Liver (tissue), 9 donors: ENCODE results near the gene ATOH8. TPM values are rescaled to one million over a fixed set of nuclear protein-coding genes. Genes with fewer than 3 reads are reported as not detected.

Source experiments
- DNase-seq: peaks from one replicate; pipeline ENCODE4 v3.0.0-alpha.2; 2017; ENCODE audit warnings: low spot score
- H3K27ac ChIP-seq, 2 donors: one replicate each; pipeline ENCODE4 v1.7.0; 2013; ENCODE audit warnings: inconsistent platforms in 2 of 2, low read length in 2 of 2, control low read depth in 1 of 2, low read depth in 1 of 2, mild to moderate bottlenecking in 1 of 2
- H3K27me3 ChIP-seq, 4 donors: one replicate each; pipeline versions ENCODE4 v1.6.1 to v1.7.0; 2013; ENCODE audit warnings: low read length in 3 of 4, inconsistent platforms in 1 of 4, mild to moderate bottlenecking in 1 of 4, moderate library complexity in 1 of 4; ENCODE audit not compliant: control insufficient read depth in 4 of 4, insufficient read depth in 4 of 4
- H3K36me3 ChIP-seq, 4 donors: one replicate each; pipeline versions ENCODE4 v1.6.1 to v1.7.0; 2013; ENCODE audit warnings: low read length in 3 of 4, mild to moderate bottlenecking in 3 of 4, low read depth in 1 of 4, moderate library complexity in 1 of 4; ENCODE audit not compliant: control insufficient read depth in 4 of 4, insufficient read depth in 3 of 4
- H3K4me1 ChIP-seq, 4 donors: one replicate each; pipeline versions ENCODE4 v1.6.1 to v1.7.0; 2013; ENCODE audit warnings: low read length in 3 of 4, mild to moderate bottlenecking in 3 of 4, moderate library complexity in 1 of 4; ENCODE audit not compliant: control insufficient read depth in 4 of 4, insufficient read depth in 4 of 4
- H3K4me3 ChIP-seq, 3 donors: one replicate each; pipeline versions ENCODE4 v1.6.1 to v1.7.0; 2013; ENCODE audit warnings: low read length in 3 of 3, control low read depth in 1 of 3, low read depth in 1 of 3, mild to moderate bottlenecking in 1 of 3
- H3K9ac ChIP-seq, 2 donors: one replicate each; pipeline ENCODE4 v1.7.0; 2013; ENCODE audit warnings: low read length in 2 of 2, mild to moderate bottlenecking in 2 of 2, moderate library complexity in 2 of 2, control low read depth in 1 of 2, low read depth in 1 of 2
- H3K9me3 ChIP-seq, 4 donors: one replicate each; pipeline versions ENCODE4 v1.6.1 to v1.7.0; 2013; ENCODE audit warnings: low read length in 3 of 4; ENCODE audit not compliant: control insufficient read depth in 4 of 4
- FOXA1 ChIP-seq: IDR thresholded peaks from 2 replicates; pipeline ENCODE4 v1.6.1; 2016; ENCODE audit warnings: antibody characterized with exemption
- FOXA2 ChIP-seq: IDR thresholded peaks from 2 replicates; pipeline ENCODE4 v1.6.1; 2016; ENCODE audit warnings: antibody characterized with exemption
- GABPA ChIP-seq, 2 donors: IDR thresholded peaks in 1 of 2; conservative IDR thresholded peaks in 1 of 2; 2 replicates each; pipeline ENCODE4 v1.6.1; 2016; ENCODE audit warnings: antibody characterized with exemption in 2 of 2, mild to moderate bottlenecking in 1 of 2, moderate library complexity in 1 of 2
- HNF4A ChIP-seq, 2 donors: conservative IDR thresholded peaks; 2 replicates each; pipeline ENCODE4 v1.6.1; 2016; ENCODE audit warnings: antibody characterized with exemption in 2 of 2, mild to moderate bottlenecking in 2 of 2
- HNF4G ChIP-seq: IDR thresholded peaks from 2 replicates; pipeline ENCODE4 v1.6.1; 2016; ENCODE audit warnings: antibody characterized with exemption
- JUND ChIP-seq, 2 donors: IDR thresholded peaks; 2 replicates each; pipeline ENCODE4 v1.6.1; 2016; ENCODE audit warnings: antibody characterized with exemption in 2 of 2
- NR2F2 ChIP-seq: IDR thresholded peaks from 2 replicates; pipeline ENCODE4 v1.6.1; 2016; ENCODE audit warnings: antibody characterized with exemption
- RAD21 ChIP-seq, 2 donors: IDR thresholded peaks; 2 replicates each; pipeline ENCODE4 v1.6.1; 2016; ENCODE audit warnings: antibody characterized with exemption in 2 of 2, mild to moderate bottlenecking in 2 of 2
- REST ChIP-seq: IDR thresholded peaks from 2 replicates; pipeline ENCODE4 v1.6.1; 2016; ENCODE audit warnings: antibody characterized with exemption, mild to moderate bottlenecking
- RXRA ChIP-seq, 2 donors: IDR thresholded peaks; 2 replicates each; pipeline ENCODE4 v1.6.1; 2017 to 2018; ENCODE audit warnings: antibody characterized with exemption in 2 of 2, mild to moderate bottlenecking in 1 of 2
- SP1 ChIP-seq: IDR thresholded peaks from 2 replicates; pipeline ENCODE4 v1.6.1; 2018; ENCODE audit warnings: antibody characterized with exemption, mild to moderate bottlenecking
- TAF1 ChIP-seq: conservative IDR thresholded peaks from 2 replicates; pipeline ENCODE4 v1.6.1; 2016; ENCODE audit warnings: antibody characterized with exemption, mild to moderate bottlenecking
- YY1 ChIP-seq: IDR thresholded peaks from 2 replicates; pipeline ENCODE4 v1.6.1; 2016; ENCODE audit warnings: antibody characterized with exemption, mild to moderate bottlenecking
- WGBS: extraction: QIAGEN DNeasy Blood & Tissue Kit; methylation state at CpG from one replicate; pipeline ENCODE4 v1.1.7; 2013; 5-methylcytosine and 5-hydroxymethylcytosine counted together
- polyA plus RNA-seq, 2 donors: library from polyadenylated mRNA; stranded (reverse) in 1 of 2; unstranded in 1 of 2; fragments of 200-250 nt in 1 of 2; fragments of >200 nt in 1 of 2; fragmentation: Nextera tagmentation in 1 of 2; extraction: Ambion mirVana in 1 of 2; gene quantifications; one replicate each; pipeline versions ENCODE4 v1.2.1 to v1.2.3, GENCODE V29; 2013 to 2015
- total RNA-seq, 2 donors: library from RNA; depleted of rRNA; stranded (reverse); fragments of >200 nt; gene quantifications; one replicate each; pipeline ENCODE4 v1.2.3, GENCODE V29; 2014
- TF ChIP-seq, protein P1 (sequence below): fragments of 150-350 bp; IDR thresholded peaks from 2 replicates; pipeline ENCODE4 v1.5.1; 2017; ENCODE audit warnings: improper control_type of control experiment, low read depth, low read length; ENCODE audit not compliant: missing input control
- TF ChIP-seq, protein P2 (sequence below): IDR thresholded peaks from 2 replicates; pipeline ENCODE4 v1.6.1; 2016; ENCODE audit warnings: antibody characterized with exemption
- TF ChIP-seq, protein P3 (sequence below): IDR thresholded peaks from 2 replicates; pipeline ENCODE4 v1.6.1; 2016; ENCODE audit warnings: antibody characterized with exemption
- TF ChIP-seq, protein P4 (sequence below): IDR thresholded peaks from 2 replicates; pipeline ENCODE4 v1.6.1; 2016; ENCODE audit warnings: antibody characterized with exemption
- donor health status: healthy.
- donor health status: healthy.
- donor health status: healthy.
- donor health status: healthy.
- donor health status: healthy.

The ATOH8 gene
- total and polyA plus RNA-seq, 4 donors = 0.33 to 37.7 (median 26.8) TPM

GRCh38 chr2:85785871-85786270, 32.1 kb downstream of the ATOH8 start:
- Histone ChIP-seq H3K9me3 (no peaks in the 10 kb centered on the region), H3K4me1 (peaks cover 0 to 16% (median 9%) of the 10 kb centered on the region in 4 donors), H3K27ac (no peak overlapping the region), H3K36me3 (peaks cover 0 to 9% (median 3%) of the 10 kb centered on the region in 4 donors), H3K9ac (no peak overlapping the region), H3K27me3 (no peaks in the 10 kb centered on the region), H3K4me3 (no peak overlapping the region)
- peak in 1 of 2 donors; percentile 25 for TF ChIP-seq HNF4A (conservative IDR thresholded peaks at IDR 0.05)
- TF ChIP-seq, protein P1, sequence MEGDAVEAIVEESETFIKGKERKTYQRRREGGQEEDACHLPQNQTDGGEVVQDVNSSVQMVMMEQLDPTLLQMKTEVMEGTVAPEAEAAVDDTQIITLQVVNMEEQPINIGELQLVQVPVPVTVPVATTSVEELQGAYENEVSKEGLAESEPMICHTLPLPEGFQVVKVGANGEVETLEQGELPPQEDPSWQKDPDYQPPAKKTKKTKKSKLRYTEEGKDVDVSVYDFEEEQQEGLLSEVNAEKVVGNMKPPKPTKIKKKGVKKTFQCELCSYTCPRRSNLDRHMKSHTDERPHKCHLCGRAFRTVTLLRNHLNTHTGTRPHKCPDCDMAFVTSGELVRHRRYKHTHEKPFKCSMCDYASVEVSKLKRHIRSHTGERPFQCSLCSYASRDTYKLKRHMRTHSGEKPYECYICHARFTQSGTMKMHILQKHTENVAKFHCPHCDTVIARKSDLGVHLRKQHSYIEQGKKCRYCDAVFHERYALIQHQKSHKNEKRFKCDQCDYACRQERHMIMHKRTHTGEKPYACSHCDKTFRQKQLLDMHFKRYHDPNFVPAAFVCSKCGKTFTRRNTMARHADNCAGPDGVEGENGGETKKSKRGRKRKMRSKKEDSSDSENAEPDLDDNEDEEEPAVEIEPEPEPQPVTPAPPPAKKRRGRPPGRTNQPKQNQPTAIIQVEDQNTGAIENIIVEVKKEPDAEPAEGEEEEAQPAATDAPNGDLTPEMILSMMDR = no peak
- 70% methylated on average over 4 of the region's 4 CpGs for WGBS
- DNase-seq = no peak

DNA sequence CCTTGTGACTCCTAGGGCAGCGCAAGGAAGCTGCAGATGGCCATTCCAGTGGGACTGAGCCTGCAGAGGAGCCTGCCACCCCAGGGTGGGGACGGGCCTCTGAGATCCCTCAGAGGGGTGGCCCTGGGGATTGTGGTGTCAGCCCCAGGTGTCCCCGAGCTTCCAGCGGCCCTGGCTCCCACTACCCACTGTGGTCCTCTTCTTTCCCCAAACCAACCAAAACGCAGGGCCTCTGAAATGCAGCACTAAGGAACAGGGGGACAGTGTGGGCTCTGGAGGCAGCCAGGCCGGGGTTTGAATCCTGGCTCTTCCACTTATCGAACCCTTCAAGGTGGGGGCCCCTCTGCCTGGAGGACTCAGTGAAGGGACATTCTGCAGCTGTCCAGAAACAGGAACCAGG, 32.7 kb downstream of the ATOH8 start:
- Histone ChIP-seq H3K36me3 (peaks cover 0 to 9% (median 3%) of the 10 kb centered on the region in 4 donors), H3K4me3 (no peak overlapping the region), H3K4me1 (peaks cover 0 to 16% (median 9%) of the 10 kb centered on the region in 4 donors), H3K9ac (no peak overlapping the region), H3K27ac (peak overlapping the region in 1 of 2 donors; percentile 71), H3K27me3 (no peaks in the 10 kb centered on the region), H3K9me3 (no peaks in the 10 kb centered on the region)
- TF ChIP-seq JUND (IDR thresholded peaks at IDR 0.05) = no peak
- TF ChIP-seq, protein P2, sequence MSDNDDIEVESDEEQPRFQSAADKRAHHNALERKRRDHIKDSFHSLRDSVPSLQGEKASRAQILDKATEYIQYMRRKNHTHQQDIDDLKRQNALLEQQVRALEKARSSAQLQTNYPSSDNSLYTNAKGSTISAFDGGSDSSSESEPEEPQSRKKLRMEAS = no peak
- TF ChIP-seq, protein P3, sequence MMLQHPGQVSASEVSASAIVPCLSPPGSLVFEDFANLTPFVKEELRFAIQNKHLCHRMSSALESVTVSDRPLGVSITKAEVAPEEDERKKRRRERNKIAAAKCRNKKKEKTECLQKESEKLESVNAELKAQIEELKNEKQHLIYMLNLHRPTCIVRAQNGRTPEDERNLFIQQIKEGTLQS = no peak
- TF ChIP-seq FOXA1 = no peak
- TF ChIP-seq GABPA (IDR thresholded peaks at IDR 0.05 in 1 of 2, conservative IDR thresholded peaks at IDR 0.05 in 1 of 2) = no peak
- 95% methylated on average over 7 of the region's 7 CpGs for WGBS
- DNase-seq = no peak

GRCh38 chr2:85786865-85787264, 33.1 kb downstream of the ATOH8 start:
- no peak for DNase-seq
- Histone ChIP-seq H3K9me3 (no peaks in the 10 kb centered on the region), H3K9ac (no peak overlapping the region), H3K36me3 (peaks cover 0 to 9% (median 3%) of the 10 kb centered on the region in 4 donors), H3K27ac (peak overlapping the region in 1 of 2 donors; percentile 71), H3K4me1 (peaks cover 0 to 16% (median 9%) of the 10 kb centered on the region in 4 donors), H3K27me3 (no peaks in the 10 kb centered on the region), H3K4me3 (no peak overlapping the region)
- 92% methylated on average over 14 of the region's 14 CpGs for WGBS
- TF ChIP-seq, protein P3 = no peak
- TF ChIP-seq HNF4G = no peak
- TF ChIP-seq FOXA1 = no peak
- no peak for TF ChIP-seq GABPA (IDR thresholded peaks at IDR 0.05 in 1 of 2, conservative IDR thresholded peaks at IDR 0.05 in 1 of 2)
- no peak for TF ChIP-seq FOXA2
- TF ChIP-seq TAF1 = no peak
- no peak for TF ChIP-seq YY1
- no peak for TF ChIP-seq RAD21 (IDR thresholded peaks at IDR 0.05)
- no peak for TF ChIP-seq JUND (IDR thresholded peaks at IDR 0.05)
- no peak for TF ChIP-seq REST
- no peak for TF ChIP-seq NR2F2
- no peak for TF ChIP-seq SP1
- no peak for TF ChIP-seq HNF4A (conservative IDR thresholded peaks at IDR 0.05)
- TF ChIP-seq RXRA (IDR thresholded peaks at IDR 0.05) = no peak
- TF ChIP-seq, protein P4, sequence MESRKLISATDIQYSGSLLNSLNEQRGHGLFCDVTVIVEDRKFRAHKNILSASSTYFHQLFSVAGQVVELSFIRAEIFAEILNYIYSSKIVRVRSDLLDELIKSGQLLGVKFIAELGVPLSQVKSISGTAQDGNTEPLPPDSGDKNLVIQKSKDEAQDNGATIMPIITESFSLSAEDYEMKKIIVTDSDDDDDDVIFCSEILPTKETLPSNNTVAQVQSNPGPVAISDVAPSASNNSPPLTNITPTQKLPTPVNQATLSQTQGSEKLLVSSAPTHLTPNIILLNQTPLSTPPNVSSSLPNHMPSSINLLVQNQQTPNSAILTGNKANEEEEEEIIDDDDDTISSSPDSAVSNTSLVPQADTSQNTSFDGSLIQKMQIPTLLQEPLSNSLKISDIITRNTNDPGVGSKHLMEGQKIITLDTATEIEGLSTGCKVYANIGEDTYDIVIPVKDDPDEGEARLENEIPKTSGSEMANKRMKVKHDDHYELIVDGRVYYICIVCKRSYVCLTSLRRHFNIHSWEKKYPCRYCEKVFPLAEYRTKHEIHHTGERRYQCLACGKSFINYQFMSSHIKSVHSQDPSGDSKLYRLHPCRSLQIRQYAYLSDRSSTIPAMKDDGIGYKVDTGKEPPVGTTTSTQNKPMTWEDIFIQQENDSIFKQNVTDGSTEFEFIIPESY = no peak
- TF ChIP-seq, protein P1 = no peak
